Activated CD4-positive, alpha-beta T cell treated with anti-CD3 and anti-CD28 coated beads for 48 hours (primary cell): ENCODE results near the gene MTFR1L.
A peak's percentile ranks its signal among the peaks of the same experiment; 100 is the strongest.

Source experiments
- DNase-seq: peaks from one replicate; pipeline ENCODE4 v3.0.0-alpha.2; 2020

The MTFR1L gene

DNA sequence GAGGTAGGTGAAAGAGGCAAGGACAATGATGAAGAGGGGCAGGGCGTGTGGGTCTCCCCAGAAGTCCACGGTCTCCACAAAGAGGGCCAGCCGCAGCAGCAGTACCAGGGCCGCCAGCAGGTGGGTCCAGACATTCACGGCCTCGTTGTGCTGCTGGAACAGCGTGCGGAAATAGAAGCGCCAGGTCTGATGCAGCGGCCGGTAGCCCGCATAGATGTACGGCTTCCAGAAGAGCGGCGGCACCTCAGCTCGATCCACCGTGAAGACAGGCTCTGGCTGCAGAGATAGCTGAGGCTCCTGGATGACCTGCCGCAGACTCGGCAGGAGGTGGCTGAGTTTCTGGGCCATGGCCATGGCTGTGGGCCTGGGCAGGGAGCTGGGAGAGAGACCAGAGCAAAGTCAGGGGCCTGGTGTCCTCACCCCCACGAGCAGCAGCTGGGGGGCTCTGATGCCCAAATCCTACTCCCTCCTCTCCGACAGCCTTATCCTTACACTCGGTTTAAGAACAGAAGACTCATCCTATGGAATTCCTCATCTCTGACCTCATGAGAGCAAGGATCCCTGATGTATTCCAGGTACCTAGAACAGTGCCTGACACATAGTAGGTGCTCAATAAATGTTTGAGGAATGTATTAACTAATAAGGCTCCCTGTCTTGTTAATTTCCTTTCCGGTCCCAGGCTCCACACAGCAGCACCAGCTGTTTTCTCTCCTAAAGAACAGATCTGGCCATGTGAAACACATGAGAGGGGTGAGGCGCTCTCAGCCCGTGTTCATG, 43.9 kb downstream of the MTFR1L start:
- no peak for DNase-seq

DNA sequence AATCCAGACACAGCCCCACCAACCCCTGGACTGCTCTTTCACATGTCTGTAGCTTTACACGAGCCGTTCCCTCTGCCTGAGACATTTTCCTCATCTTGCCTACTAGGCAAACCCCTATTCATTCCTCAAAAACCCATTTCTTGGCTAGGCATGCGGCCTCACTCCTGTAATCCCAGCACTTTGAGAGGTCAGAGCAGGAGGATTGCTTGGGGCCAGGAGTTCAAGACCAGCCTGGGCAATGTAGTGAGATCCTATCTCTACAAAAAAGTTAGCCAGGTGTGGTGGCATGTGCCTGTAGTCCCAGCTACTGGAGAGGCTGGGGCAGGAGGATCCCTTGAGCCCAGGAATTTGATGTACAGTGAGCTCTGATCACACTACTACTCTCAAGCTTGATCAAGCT, 44.7 kb downstream of the MTFR1L start:
- DNase-seq = no peak

DNA sequence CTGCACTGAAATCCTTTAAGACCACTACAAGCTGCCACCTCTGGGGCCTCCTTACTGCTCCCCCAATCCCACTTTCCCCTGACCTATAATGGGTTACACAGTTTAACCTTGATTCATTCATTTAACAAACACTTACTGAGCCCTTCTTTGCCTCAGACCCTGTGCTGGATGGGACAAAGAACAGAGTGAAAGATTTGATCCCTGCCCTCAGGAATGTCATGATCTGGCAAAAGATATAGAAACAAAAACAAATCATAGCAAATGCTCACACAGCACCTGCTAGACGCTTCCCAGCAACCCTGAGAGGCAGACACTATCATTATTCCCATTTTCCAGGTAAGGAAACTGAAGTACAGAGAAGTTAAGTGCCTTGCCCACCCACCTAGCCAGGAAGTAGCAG, 46.5 kb downstream of the MTFR1L start:
- no peak for DNase-seq

DNA sequence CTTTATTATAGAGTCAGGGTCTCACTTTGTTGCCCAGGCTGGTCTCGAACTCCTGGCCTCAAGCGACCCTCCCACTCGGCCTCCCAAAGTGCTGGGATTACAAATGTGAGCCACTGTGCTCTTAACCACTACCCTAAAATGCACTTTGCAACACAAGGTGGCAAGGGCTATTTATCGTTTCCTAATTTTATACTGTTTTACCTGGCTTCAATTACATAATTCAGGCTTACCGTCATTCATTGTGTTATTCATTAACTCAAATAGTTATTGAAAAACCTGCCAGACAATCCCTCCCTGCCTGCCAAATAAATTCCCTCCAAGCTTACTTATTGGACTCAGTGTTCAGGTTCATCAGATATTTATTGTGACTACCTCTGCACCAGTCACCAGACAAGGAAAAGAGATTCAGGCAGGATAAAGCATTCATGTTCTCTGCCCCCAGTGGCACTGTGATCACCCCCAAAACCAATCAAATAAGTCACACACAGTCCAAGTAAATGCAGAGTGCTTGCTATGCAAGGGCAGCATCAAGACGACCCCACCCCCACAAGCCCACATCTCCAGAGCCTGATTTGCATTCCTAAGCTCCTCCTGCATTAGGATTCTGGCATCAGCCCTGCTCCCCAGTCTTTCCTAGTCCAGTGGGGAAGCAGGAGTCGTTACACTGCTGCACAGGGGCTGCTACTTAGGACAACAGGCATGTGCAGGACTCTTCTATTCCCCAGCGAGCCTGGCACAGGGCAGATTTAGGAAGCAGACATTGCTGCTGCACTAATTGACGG, 47.6 kb downstream of the MTFR1L start:
- no peak for DNase-seq

DNA sequence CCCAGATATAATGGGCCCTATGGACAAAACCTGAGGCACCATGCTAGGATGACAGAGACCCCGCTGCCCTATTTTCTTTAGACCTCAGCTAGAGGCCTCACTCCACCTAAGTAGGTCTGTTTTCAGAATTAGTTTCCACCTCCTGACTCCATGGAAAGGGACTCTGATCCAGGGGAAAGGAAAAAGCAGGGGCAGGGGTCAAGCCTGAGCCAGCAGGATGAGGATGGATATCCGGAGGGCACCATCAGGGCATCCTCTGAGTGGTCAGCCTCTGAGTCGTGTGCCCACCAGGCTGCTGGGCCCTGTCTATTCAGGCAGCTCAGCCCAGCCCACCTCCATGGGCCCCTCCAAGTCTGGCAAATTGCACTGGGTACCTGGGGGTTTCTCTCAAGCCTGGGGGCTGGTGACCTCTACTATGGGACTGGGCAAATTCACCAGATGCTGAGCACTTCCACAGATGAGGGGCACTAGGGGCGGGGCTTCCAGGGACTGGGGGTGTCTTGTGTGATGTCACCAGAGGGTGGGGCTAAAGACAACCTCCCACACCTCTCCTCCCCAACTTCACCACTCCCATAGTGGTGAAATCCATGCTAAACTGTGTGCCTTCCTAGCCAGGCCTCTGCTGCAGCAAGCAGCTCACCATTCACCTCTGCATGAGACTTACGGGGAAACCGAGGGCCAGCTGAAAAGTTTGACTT, 50.3 kb downstream of the MTFR1L start:
- DNase-seq = no peak

DNA sequence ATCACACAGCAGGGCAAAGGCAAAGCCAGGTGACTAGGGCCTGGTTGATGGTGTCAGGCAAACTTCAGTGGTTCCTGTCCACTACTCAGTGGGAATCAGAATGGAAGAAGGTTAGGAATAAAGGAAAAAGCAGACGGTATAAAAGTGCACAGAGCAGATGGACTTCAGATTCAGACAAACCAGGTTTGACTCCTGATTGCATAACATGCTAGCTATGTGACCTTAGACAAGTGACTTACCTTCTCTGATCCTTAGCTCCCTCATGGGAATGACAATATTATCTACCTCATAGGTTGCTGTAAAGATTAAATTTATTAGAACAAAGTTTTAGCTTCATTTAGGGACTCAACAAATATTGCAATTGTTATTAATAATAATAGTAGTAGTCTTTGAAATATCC, 50.9 kb downstream of the MTFR1L start:
- no peak for DNase-seq

DNA sequence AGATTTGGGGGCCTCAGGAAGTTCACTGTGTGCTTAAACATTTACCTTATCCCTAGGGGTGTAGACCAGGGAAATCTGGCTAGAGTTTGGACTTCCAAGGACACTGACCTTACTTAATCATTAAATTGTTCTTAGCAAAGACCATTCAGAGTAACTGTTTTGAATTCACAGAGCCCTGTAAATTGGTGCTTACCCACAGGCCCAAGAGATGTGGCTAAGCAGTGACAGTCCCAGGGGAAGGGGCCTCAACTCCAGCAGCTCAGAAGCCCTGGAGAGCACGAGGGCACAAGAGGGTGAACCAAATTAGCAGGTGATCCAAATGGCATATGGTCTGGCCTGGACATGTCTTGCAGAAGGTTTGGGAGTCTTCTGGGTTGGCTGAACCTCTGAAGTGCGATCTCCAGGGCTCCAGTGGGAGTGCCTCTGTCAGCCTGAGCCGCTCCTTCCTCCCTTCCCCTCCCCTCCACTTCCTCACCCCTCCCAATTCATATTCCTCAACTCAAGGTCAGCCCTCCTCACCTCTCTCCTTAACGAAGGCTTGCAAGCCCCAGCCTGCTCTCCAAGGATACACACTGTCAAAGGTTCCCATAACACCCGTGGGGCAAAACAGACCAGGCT, 51.4 kb downstream of the MTFR1L start:
- DNase-seq = no peak

DNA sequence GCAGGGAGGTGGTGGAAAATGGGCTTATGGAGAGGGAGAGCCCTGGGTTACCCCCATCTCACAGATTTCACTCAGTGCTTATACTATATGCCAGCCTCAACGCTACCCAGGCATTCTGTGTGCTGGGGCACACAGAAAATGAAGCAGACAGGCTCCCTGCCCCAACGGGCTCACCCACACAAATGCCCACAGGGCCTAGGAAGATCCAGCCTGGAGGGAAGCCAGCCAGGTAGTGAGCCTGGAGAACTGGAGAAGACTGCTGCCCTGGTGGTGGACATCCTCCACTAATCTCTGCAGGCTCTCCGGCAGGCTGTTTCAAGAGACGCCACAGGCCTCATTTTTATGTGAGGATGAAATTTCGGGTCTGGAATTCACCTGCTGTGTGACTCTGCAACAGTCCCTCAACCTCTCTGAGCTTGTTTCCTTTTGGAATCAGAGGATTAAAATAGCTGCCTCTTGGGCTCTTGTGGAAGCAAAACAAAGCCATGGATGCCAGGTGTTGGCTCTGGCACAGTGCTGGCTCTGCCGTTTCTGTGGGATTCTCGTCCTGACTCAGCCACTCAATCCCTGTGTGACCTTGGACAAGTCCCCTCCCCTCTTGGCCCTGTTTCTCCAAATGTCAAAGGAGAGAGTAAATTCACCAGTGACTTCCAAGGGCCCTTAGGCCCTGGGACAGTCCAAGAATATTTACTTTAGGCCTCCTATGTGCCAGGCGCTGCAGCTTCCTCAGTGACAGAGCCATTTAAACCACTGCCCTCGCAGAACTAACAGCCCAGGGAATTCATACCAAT, 52.1 kb downstream of the MTFR1L start:
- no peak for DNase-seq

DNA sequence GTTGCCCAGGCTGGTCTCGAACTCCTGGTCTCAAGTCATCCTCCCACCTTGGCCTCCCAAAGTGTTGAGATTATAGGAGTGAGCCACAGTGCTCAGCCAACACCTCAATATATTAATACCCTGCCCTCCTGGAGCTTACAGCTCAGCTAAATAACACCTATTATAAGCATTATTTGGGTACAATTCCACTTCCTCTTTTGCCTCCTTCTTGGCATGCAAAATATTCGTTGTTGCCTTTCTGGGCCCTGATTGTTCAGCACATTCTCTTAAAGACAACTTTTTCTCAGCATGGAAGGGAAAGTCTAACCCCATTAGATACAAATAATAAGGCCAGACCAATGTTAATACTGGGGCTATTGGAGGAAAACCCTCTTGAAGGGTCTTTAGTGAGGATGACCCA, 53.0 kb downstream of the MTFR1L start:
- DNase-seq = no peak

DNA sequence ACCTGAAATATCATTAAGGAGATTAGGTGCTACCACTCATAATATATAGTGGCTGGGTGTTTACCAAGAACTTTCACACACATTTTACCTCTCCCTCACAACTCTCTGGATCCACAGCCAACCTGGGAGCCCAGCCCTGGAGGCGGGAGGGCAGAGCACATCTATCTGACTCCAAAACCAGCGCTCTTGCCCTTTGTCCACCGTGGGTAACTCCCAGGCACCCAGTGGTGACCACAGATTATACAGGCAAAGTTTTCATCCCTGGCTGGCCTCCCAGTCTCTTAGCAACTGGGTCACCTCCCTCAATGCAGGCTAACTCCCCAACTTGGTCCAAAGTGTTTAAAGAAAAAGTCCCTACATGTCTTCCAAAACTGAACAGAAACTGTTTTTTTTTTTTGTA, 53.4 kb downstream of the MTFR1L start:
- no peak for DNase-seq

DNA sequence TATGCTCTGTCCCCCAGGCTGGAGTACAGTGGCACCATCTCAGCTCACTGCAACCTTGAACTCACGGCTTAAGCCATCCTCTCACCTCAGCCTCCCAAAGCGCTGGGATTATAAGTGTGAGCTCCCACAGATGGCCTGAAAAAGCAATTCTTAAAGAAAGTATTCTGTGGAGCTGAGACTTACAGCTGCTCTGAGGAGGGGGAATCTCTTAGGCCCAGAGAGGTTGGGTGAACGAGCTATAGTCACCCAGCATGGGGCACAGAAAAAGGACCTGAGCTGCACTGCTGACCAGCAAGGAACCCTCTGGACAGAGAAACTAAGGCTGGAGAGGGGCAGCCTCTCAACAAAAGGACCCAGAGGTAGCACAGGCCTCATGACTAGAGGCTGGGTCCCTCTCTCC, 54.5 kb downstream of the MTFR1L start:
- no peak for DNase-seq

DNA sequence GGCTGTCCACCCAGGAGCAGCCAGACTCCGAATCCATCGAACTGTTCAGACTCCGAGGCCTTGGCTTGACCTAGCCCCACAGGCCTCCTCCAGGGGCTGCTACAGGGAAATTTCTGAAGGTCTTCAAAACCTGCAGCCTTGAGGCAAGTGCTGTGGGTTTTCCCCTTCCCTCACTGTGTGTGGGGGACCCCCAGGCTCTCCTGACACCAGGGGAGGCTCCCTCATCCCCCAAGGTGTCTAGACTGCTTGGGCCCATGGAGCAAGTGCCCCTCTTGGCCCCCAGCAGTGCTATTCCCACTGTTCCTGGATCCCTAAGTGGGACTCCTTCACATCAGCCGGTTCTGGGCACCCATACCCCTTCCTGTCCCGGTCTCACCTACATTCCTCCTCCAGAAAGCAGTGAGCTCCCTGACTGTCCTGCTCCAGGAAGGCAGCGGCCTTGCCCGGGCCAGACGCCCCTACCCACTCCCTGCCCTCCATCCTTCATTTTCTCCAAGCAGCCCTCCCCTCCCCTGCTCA, 54.9 kb downstream of the MTFR1L start:
- DNase-seq = no peak

DNA sequence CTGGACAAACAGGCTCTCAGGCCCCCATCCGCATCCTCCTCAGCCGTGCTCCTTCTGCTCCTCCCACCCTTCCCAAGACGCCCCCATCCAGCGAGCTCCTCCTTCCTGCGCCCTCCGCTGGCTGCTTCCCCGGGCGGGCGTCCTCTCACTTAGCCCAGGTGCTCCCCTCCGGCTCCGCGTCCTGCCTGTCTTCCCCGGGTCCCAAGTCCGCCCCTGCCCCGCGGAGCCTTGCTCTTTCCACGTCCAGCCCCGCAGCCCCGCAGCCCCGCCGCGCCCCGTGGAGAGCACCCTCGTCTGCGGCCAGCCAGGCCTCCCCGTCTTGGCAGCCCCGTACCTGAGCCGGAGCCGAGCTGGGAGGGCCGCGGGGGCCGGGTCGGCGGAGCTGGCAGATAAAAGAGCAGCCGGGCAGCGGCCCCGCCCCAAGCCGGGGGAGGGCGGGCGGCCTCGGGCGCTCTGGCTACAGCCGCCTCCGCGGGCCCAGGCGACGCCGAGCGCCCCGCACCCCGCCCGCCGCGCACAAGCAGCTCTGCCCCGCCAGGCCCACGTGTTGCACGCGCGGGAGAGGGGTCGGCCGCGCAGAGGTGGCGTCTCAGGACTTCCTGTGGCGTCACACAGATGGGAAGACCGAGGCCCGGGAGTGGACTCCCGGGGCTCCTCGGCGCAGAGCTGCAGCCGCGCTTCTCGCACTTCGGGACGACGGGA, 55.6 kb downstream of the MTFR1L start, which contains the start of gene PAQR7:
TSS of gene PAQR7 (minus strand) at position 555 of the 702 bp plus-strand sequence. CDS start 11,869 bp downstream, outside the sequence.
- DNase-seq = peak; percentile 70

DNA sequence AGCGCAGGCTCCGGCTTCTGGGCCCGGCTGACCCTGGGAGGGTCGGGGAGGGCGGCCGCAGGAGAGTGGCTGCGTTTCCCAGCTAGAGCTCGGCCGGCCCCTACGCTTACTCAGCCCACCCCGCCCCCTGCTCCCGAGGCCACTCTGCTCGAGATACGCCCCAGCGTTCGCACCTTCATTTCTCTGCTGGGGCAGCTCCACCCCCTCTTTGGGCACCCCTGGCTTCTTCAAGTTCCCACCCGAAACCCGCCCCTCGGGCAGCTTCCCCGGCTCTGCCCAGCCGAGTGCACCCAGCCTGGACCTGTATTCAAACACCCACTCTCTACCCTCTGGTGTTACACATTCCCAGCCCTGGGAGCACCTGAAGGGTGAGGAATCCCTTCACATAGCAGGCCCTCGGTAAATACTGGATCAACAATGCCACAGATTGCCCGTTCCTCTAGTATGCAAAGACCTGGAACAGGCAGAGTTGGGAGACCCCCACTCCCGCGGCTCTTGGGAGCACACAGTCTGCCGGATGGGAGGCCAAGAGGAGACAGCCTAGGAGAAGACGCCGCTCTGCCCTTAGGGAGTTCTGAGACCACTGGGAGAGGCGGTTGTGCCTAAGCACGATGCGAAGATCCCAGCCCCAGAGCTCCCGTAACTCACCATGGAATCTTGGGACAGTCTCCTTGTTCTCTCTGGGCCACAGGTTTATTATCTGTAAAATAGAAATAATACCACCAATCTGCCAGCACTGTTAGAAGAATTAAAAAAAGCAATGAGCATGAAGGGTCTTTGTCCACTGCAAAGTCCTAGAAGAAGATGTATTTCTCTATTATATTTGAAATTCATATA, 56.3 kb downstream of the MTFR1L start:
- no peak for DNase-seq

DNA sequence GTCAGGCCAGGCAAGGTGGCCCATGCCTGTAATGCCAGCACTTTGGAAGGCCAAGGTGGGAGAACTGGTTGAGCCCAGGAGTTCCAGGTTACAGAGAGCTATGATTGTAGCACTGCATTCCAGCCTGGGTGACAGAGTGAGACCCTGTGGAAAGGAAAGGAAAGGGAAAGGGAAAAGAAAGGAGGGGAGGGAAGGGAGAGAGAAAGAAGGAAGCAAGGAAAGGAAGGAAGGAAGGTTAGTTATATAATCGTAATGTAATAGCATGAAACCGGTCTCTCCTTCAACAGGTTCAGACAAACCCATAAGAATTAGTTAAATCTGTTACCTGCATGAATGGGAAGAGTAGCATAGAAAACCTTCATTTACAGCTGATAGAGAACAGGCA, 56.9 kb downstream of the MTFR1L start:
- DNase-seq = no peak

DNA sequence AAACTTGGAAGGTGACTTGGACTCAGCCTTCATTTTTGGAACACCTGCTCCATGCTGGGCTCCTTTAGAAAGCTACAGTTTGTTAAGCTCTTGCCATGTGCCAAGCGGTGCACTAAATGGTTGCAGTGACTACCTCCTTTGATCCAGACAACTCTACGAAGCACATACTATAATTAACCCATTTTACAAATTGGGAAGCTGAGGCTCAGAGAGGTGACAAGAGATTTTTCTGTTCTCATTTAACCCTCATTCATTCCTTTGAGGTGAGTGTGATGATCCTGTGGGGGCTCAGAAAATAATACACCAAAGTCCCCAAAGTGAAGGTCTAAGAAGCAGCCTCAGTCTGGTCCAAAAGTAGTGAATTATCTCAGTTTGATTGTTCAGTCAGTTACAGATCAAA, 57.4 kb downstream of the MTFR1L start:
- no peak for DNase-seq

DNA sequence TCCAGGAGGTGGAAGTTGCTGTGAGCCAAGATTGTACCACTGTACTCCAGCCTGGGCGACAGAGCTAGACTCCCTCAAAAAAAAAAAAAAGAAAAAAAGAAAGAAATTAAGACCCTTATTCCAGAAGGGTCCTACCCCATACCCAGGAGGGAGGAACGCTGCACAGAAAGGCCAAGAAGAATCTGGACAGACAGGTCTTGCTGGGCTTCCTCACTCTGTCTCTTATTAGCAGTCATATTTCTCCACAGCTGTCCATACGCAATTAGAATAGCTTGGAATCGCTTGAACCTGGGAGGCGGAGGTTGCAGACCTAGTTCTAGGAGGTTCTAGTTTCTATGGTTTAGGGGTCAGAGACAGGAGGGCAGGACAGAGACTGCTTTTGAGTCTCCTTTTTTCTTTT, 58.9 kb downstream of the MTFR1L start:
- no peak for DNase-seq

DNA sequence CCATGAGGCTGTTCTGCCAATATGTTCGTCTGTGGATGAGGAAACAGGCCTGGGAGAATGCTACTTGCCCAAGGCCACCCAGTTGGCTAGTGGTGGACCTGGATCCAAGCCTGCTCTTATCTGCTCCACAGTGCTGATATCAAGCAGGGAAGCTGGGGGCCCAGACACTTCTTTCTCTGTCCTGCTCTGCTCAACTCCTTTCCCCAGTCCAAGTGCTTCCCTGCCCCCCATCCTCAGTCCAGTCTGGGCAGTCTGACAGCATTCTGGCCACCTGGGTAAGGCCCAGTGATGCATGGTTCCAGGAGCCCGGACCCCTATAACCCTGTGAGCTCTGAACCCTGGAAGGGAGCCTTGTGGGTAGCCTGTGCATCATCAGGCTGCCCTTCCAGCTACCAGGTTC, 59.9 kb downstream of the MTFR1L start:
- DNase-seq = no peak

DNA sequence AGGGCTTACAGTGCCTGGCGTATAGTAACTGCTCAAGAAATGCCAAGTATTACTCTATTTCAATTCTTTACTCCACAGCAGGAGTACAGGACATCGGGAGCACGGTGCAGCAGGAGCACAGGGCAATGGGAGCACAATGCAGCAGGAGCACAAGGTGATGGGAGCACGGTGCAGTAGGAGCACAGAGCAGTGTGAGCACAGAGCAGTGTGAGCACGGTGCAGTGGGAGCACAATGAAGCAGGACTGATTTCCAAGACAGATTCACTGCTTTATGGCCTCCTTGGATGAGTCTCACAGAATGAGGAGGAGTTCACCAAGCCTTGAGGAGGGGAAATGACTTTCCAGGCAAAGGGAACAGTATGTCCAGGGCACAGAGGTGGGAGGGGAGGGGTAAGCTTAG, 60.8 kb downstream of the MTFR1L start:
- DNase-seq = no peak

DNA sequence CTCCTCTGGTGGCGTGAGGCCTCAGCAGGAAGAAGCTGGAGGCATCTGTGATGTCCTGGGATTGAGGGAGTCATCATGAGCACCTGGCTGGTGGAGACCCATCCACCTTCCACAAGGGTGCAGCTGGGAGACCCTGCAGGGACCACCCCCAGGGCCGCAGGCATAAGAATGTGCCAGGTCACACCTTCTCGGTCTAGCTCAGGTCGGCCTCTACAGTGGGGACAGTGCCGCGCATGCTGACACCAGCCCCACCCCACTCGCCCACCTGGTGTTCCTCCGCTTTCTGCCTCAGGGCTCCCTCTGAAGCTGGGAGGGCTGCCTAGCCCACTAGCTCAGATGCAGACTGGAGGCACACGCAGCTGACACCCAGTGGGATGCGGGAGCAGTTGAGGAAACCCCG, 61.5 kb downstream of the MTFR1L start:
- DNase-seq = no peak
